Mesenteric fat pad (tissue), 1 donor: ENCODE results near the gene ADORA3. TPM values are rescaled to one million over a fixed set of nuclear protein-coding genes. Genes with fewer than 3 reads are reported as not detected.

Experiments used
- total RNA-seq: library from RNA; stranded (reverse); fragmentation: NEBNext Ultra II Directional; extraction: Animal tissue kit (Norgen Biotek cat#: 25700); gene quantifications from one replicate; pipeline ENCODE4 v1.2.1, GENCODE V29; 2021
- donor health status: DM: yes; HTN: yes; CAD: no.

ADORA3 gene
- total RNA-seq, 1 donor from 2014 or later, result 17.2 TPM

Other genes starting within 250 kb of the ADORA3 start
- not detected for gene CHIA, start 212.8 kb downstream of the ADORA3 start, total RNA-seq
- 1.4 TPM for gene OVGP1, start 75.9 kb downstream of the ADORA3 start, total RNA-seq
- 35.4 TPM for gene WDR77, start 54.4 kb downstream of the ADORA3 start, total RNA-seq
- gene ATP5PB, start 54.2 kb downstream of the ADORA3 start, total RNA-seq, result 161 TPM
- gene C1orf162, start 29.6 kb downstream of the ADORA3 start, total RNA-seq, result 98.7 TPM
- 13.7 TPM for gene TMIGD3, start within 50 bp of the ADORA3 start, total RNA-seq
- gene RAP1A, start 116.2 kb upstream of the ADORA3 start, total RNA-seq, result 105 TPM
- 15.4 TPM for gene INKA2, start 235.8 kb upstream of the ADORA3 start, total RNA-seq